HEK293 (cell line): ENCODE results near the gene GPX3.

Experiments
- CTCF ChIA-PET: fragments of 350-600 bp; formaldehyde crosslinking; extraction: SDS; loops from one replicate; lab custom pipeline; 2021; ENCODE audit warnings: antibody characterized with exemption; lab: Yijun Ruan, JAX
- POLR2A ChIA-PET: fragments of 300-600 bp; formaldehyde crosslinking; extraction: SDS; loops from one replicate; lab custom pipeline; 2020; ENCODE audit warnings: antibody characterized with exemption, inconsistent platforms; lab: Yijun Ruan, JAX
- H3K27ac ChIP-seq: fragments of 200-500 bp; sonication (Bioruptor generic); 2 replicates; pipeline ENCODE4 v1.5.1; 2014; ENCODE audit warnings: low read depth, low read length, control low read depth, inconsistent platforms; ENCODE audit errors: extremely low read depth
- H3K36me3 ChIP-seq, 2 experiments: fragments of 200-500 bp in 1 of 2; sonication (Bioruptor generic) in 1 of 2; 1 replicate in 1 of 2; 2 replicates in 1 of 2; pipeline ENCODE4 v1.5.1; 2014 to 2017; ENCODE audit warnings: inconsistent platforms in 2 of 2, low read length in 2 of 2; ENCODE audit not compliant: control insufficient read depth in 2 of 2, insufficient read depth in 1 of 2
- H3K4me1 ChIP-seq: fragments of 200-500 bp; sonication (Bioruptor generic); 2 replicates; pipeline ENCODE4 v1.5.1; 2014; ENCODE audit warnings: mild to moderate bottlenecking, low read length, inconsistent platforms; ENCODE audit not compliant: control insufficient read depth, insufficient read depth
- H3K4me3 ChIP-seq: 2 replicates; pipeline ENCODE4 v1.5.1; 2011; ENCODE audit warnings: low read depth, mild to moderate bottlenecking, control low read depth, low read length, moderate library complexity
- H3K9me3 ChIP-seq: fragments of 200-500 bp; sonication (Bioruptor generic); 2 replicates; pipeline ENCODE4 v1.5.1; 2014; ENCODE audit warnings: low read depth, low read length, inconsistent platforms; ENCODE audit not compliant: control insufficient read depth, insufficient read depth
- KLF8 ChIP-seq: fragments of 450-650 bp; formaldehyde crosslinking; IDR thresholded peaks from 2 replicates; pipeline ENCODE4 v1.5.1; 2016; ENCODE audit warnings: missing biosample characterization, missing genetic modification characterization
- PRDM2 ChIP-seq: fragments of 450-650 bp; formaldehyde crosslinking; IDR thresholded peaks from 2 replicates; pipeline ENCODE4 v1.5.1; 2016; ENCODE audit warnings: missing biosample characterization, missing genetic modification characterization, borderline replicate concordance
- PRDM4 ChIP-seq: fragments of 450-650 bp; formaldehyde crosslinking; IDR thresholded peaks from 2 replicates; pipeline ENCODE4 v1.5.1; 2017; ENCODE audit warnings: missing biosample characterization, missing genetic modification characterization
- RBAK ChIP-seq: fragments of 450-650 bp; formaldehyde crosslinking; IDR thresholded peaks from 2 replicates; pipeline ENCODE4 v1.5.1; 2016; ENCODE audit warnings: missing biosample characterization, missing genetic modification characterization
- YY1 ChIP-seq: fragments of 450-650 bp; formaldehyde crosslinking; IDR thresholded peaks from 2 replicates; pipeline ENCODE4 v1.5.1; 2018; ENCODE audit warnings: missing biosample characterization, missing genetic modification characterization
- ZBTB17 ChIP-seq: fragments of 450-650 bp; formaldehyde crosslinking; IDR thresholded peaks from 2 replicates; pipeline ENCODE4 v1.5.1; 2016; ENCODE audit warnings: missing biosample characterization, missing genetic modification characterization
- ZNF121 ChIP-seq: fragments of 450-650 bp; formaldehyde crosslinking; IDR thresholded peaks from 2 replicates; pipeline ENCODE4 v1.5.1; 2016; ENCODE audit warnings: missing biosample characterization, missing genetic modification characterization
- ZNF16 ChIP-seq: fragments of 450-650 bp; formaldehyde crosslinking; IDR thresholded peaks from 2 replicates; pipeline ENCODE4 v1.5.1; 2016; ENCODE audit warnings: low read depth, missing biosample characterization, missing genetic modification characterization
- ZNF184 ChIP-seq: fragments of 450-650 bp; IDR thresholded peaks from 2 replicates; pipeline ENCODE4 v1.5.1; 2018; ENCODE audit warnings: missing biosample characterization, mild to moderate bottlenecking, missing genetic modification characterization
- ZNF19 ChIP-seq: fragments of 450-650 bp; formaldehyde crosslinking; IDR thresholded peaks from 2 replicates; pipeline ENCODE4; 2016; ENCODE audit warnings: missing biosample characterization, missing genetic modification characterization, low read depth
- ZNF280D ChIP-seq: fragments of 450-650 bp; formaldehyde crosslinking; IDR thresholded peaks from 2 replicates; pipeline ENCODE4 v1.5.1; 2016; ENCODE audit warnings: missing biosample characterization, missing genetic modification characterization
- ZNF302 ChIP-seq: fragments of 450-650 bp; formaldehyde crosslinking; IDR thresholded peaks from 2 replicates; pipeline ENCODE4 v1.5.1; 2016; ENCODE audit warnings: missing biosample characterization, missing genetic modification characterization, low read depth
- ZNF530 ChIP-seq: fragments of 450-650 bp; formaldehyde crosslinking; IDR thresholded peaks from 2 replicates; pipeline ENCODE4 v1.5.1; 2016; ENCODE audit warnings: low read depth, missing biosample characterization, missing genetic modification characterization
- ZNF664 ChIP-seq: fragments of 450-650 bp; formaldehyde crosslinking; IDR thresholded peaks from 2 replicates; pipeline ENCODE4 v1.5.1; 2016; ENCODE audit warnings: missing biosample characterization, missing genetic modification characterization

The GPX3 gene

GRCh38 chr5:151063142-151063989, 43.0 kb downstream of the GPX3 start:
- Histone ChIP-seq H3K36me3 (peaks cover 9 to 63% of the 10 kb centered on the region in 2 experiments; a peak in 2 of 3 replicates), H3K27ac (no peak overlapping the region), H3K4me1 (no peaks in the 10 kb centered on the region)
- CTCF ChIA-PET: interaction anchor here (0.6 to 1.0 kb wide), 3 partner anchors 11 to 62 kb away, joined by 3 to 4 read pairs (median 3); no protein-coding TSS in a partner anchor
- POLR2A ChIA-PET: no interaction called here
- no peak for TF ChIP-seq ZNF280D (tag by site-specific recombination)
- TF ChIP-seq ZNF664 (tag by site-specific recombination): peak; percentile 86
- no peak for TF ChIP-seq ZNF302 (tag by site-specific recombination)
- TF ChIP-seq ZNF19 (tag by site-specific recombination): no peak
- peak; percentile 39; the same call in 1 of the 2 replicates for TF ChIP-seq ZBTB17 (tag by site-specific recombination)
- TF ChIP-seq ZNF16 (tag by site-specific recombination): no peak
- TF ChIP-seq, all 188 proteins: peak for 2
- no peak overlapping the region for H3K4me3 ChIP-seq
- no peaks in the 10 kb centered on the region for H3K9me3 ChIP-seq

- H3K27ac ChIP-seq: no peak overlapping the region
- H3K4me1 ChIP-seq: no peaks in the 10 kb centered on the region
These were observed 44.6 kb downstream of the GPX3 start for GRCh38 chr5:151064916-151065499.

More at GRCh38 chr5:151064916-151065499, 44.6 kb downstream of the GPX3 start:
- H3K4me3 ChIP-seq: no peak overlapping the region
- H3K36me3 ChIP-seq: peaks cover 6 to 50% of the 10 kb centered on the region in 2 experiments; a peak in 2 of 3 replicates
- TF ChIP-seq PRDM2 (tag by site-specific recombination): no peak
- TF ChIP-seq PRDM4 (tag by site-specific recombination): no peak
- no peak for TF ChIP-seq RBAK
- no peak for TF ChIP-seq KLF8
- no peak for TF ChIP-seq ZNF184 (tag by site-specific recombination)
- TF ChIP-seq YY1 (tag by site-specific recombination): no peak
- no peak for TF ChIP-seq ZNF530 (tag by site-specific recombination)
- no peak for TF ChIP-seq ZNF121
- no peaks in the 10 kb centered on the region for H3K9me3 ChIP-seq
- POLR2A ChIA-PET: no interaction called here
- CTCF ChIA-PET: interaction anchor here (0.6 to 1.9 kb wide), 5 partner anchors 13 to 104 kb away, joined by 3 to 7 read pairs (median 3); no protein-coding TSS in a partner anchor
